ENCODE data around the gene TRA2B. TPM values are rescaled to one million over a fixed set of nuclear protein-coding genes. Genes with fewer than 3 reads are reported as not detected.

The TRA2B gene
- total RNA-seq, 1 experiment from 2014 or later: 171 TPM

GRCh38 chr3:185866555-185866954 is 71.3 kb downstream of the TRA2B start:
- Histone ChIP-seq H3K9me3 (ENCODE audit: control insufficient read depth, insufficient read depth, low read depth, low read length) (no peaks in the 10 kb centered on the region), H3K27me3 (ENCODE audit: control insufficient read depth, insufficient read depth, low read length) (no peaks in the 10 kb centered on the region; the same call in 1 of the 2 replicates), H3K36me3 (ENCODE audit: control insufficient read depth, insufficient read depth, low read length) (no peaks in the 10 kb centered on the region), H3K27ac (ENCODE audit: low read length) (no peak overlapping the region), H3K4me3 (ENCODE audit: low read depth in 2 of 2, low read length in 2 of 2) (no peak overlapping the region), H3K4me1 (ENCODE audit: control insufficient read depth, insufficient read depth, low read length) (no peaks in the 10 kb centered on the region)
- no TSS peak for BruUV-seq (replicated peaks)
- intact Hi-C loops (cut with micrococcal nuclease; ENCODE audit: unreplicated experiment): no loop called here
- CTCF ChIA-PET: no interaction called here
- DNase-seq (ENCODE audit: low read depth, low spot score): no peak
- POLR2A ChIA-PET: no interaction called here
- in situ Hi-C loops (cut with HindIII; ENCODE audit: low pct_unique_long_range_greater_than_20kb, low sequenced_read_pairs): no loop called here
- TF ChIP-seq TCF7L2 (IDR thresholded peaks at IDR 0.05; ENCODE audit: low read depth, low read length) (no peak), CTCF (IDR thresholded peaks at IDR 0.05) (no peak)
- TF ChIP-seq, protein P1, sequence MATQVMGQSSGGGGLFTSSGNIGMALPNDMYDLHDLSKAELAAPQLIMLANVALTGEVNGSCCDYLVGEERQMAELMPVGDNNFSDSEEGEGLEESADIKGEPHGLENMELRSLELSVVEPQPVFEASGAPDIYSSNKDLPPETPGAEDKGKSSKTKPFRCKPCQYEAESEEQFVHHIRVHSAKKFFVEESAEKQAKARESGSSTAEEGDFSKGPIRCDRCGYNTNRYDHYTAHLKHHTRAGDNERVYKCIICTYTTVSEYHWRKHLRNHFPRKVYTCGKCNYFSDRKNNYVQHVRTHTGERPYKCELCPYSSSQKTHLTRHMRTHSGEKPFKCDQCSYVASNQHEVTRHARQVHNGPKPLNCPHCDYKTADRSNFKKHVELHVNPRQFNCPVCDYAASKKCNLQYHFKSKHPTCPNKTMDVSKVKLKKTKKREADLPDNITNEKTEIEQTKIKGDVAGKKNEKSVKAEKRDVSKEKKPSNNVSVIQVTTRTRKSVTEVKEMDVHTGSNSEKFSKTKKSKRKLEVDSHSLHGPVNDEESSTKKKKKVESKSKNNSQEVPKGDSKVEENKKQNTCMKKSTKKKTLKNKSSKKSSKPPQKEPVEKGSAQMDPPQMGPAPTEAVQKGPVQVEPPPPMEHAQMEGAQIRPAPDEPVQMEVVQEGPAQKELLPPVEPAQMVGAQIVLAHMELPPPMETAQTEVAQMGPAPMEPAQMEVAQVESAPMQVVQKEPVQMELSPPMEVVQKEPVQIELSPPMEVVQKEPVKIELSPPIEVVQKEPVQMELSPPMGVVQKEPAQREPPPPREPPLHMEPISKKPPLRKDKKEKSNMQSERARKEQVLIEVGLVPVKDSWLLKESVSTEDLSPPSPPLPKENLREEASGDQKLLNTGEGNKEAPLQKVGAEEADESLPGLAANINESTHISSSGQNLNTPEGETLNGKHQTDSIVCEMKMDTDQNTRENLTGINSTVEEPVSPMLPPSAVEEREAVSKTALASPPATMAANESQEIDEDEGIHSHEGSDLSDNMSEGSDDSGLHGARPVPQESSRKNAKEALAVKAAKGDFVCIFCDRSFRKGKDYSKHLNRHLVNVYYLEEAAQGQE (IDR thresholded peaks at IDR 0.05; ENCODE audit: insufficient read depth in 1 of 2, low read depth in 2 of 2, low read length in 1 of 2): no peak
- ATAC-seq: no peak

Other genes starting within 250 kb of the TRA2B start
- 97.8 TPM for gene IGF2BP2, start 113.0 kb downstream of the TRA2B start, total RNA-seq (2021; ENCODE audit: unreplicated experiment)
- 79.3 TPM for gene ETV5, start 171.1 kb upstream of the TRA2B start, total RNA-seq (2021; ENCODE audit: unreplicated experiment)

All from Panc1 (cell line).